B cell (primary cell): ENCODE data around the gene SALL4. TPM values are rescaled to one million over a fixed set of nuclear protein-coding genes. Genes with fewer than 3 reads are reported as not detected.

Experiments used
- ATAC-seq: fragments of 200-7000 bp; cut with Tn5 transposase; one replicate; pipeline ENCODE4 v1.10.0; 2021; ENCODE audit warnings: low read depth, mild to moderate bottlenecking, moderate number of reproducible peaks, moderate library complexity
- CTCF ChIA-PET: fragments of 350-600 bp; sonication (Branson Sonifier 250); formaldehyde crosslinking; loops from one replicate; lab custom pipeline; 2021; ENCODE audit warnings: antibody characterized with exemption, inconsistent platforms; lab: Charles Lee
- POLR2A ChIA-PET: fragments of 350-600 bp; sonication (Branson Sonifier 250); formaldehyde crosslinking; loops from one replicate; lab custom pipeline; 2021; ENCODE audit warnings: antibody characterized with exemption; lab: Charles Lee
- DNase-seq: peaks from one replicate; pipeline ENCODE4 v3.0.0; 2013
- H2AFZ ChIP-seq: 2 replicates; pipeline ENCODE4 v1.6.1; 2012; ENCODE audit warnings: mild to moderate bottlenecking, low read depth, low read length; ENCODE audit not compliant: insufficient read depth, poor library complexity, severe bottlenecking
- H3K27ac ChIP-seq, 2 donors: 1 replicate in 1 of 2; 2 replicates in 1 of 2; pipeline ENCODE4 v1.5.1; 2012 to 2013; ENCODE audit warnings: low read length in 2 of 2, mild to moderate bottlenecking in 2 of 2, moderate library complexity in 1 of 2
- H3K27me3 ChIP-seq, 4 experiments: fragments of 200-600 bp in 1 of 4; sonication (generic) in 1 of 4; replicated peaks in 1 of 4; 1 replicate in 2 of 4; 2 replicates in 2 of 4; pipeline versions ENCODE4 v1.6.1 to v1.7.0; 2013 to 2016; ENCODE audit warnings: low read length in 3 of 4, mild to moderate bottlenecking in 2 of 4, mixed read lengths in 1 of 4, moderate library complexity in 1 of 4; ENCODE audit not compliant: insufficient read depth in 4 of 4, control insufficient read depth in 3 of 4; ENCODE audit errors: control extremely low read depth in 1 of 4
- H3K36me3 ChIP-seq, 2 experiments: replicated peaks in 1 of 2; 1 replicate in 1 of 2; 2 replicates in 1 of 2; pipeline versions ENCODE4 v1.6.1 to v1.7.1; 2013; ENCODE audit warnings: low read length in 1 of 2; ENCODE audit not compliant: insufficient read depth in 2 of 2, control insufficient read depth in 1 of 2; ENCODE audit errors: control extremely low read depth in 1 of 2, extremely low read depth in 1 of 2
- H3K4me1 ChIP-seq, 2 donors: fragments of 200-600 bp in 1 of 2; sonication (generic) in 1 of 2; 1 replicate in 1 of 2; 2 replicates in 1 of 2; pipeline versions ENCODE4 v1.5.1 to v1.6.1; 2013 to 2017; ENCODE audit warnings: low read length in 2 of 2; ENCODE audit not compliant: control insufficient read depth in 2 of 2, insufficient read depth in 2 of 2
- H3K4me2 ChIP-seq: replicated peaks from 2 replicates; pipeline ENCODE3; 2012; ENCODE audit warnings: mild to moderate bottlenecking, low read depth, low read length; ENCODE audit not compliant: poor library complexity, severe bottlenecking
- H3K4me3 ChIP-seq, 5 experiments: fragments of 200-600 bp in 1 of 5; sonication (generic) in 1 of 5; 1 replicate in 3 of 5; 2 replicates in 2 of 5; pipeline versions ENCODE4 v1.5.1 to v1.7.0; 2011 to 2016; ENCODE audit warnings: low read length in 4 of 5, mild to moderate bottlenecking in 4 of 5, low read depth in 2 of 5, control low read depth in 1 of 5, moderate library complexity in 1 of 5; ENCODE audit not compliant: insufficient read depth in 1 of 5; ENCODE audit errors: control extremely low read depth in 1 of 5, extremely low read depth in 1 of 5
- H3K79me2 ChIP-seq: fragments of 200-600 bp; sonication (generic); one replicate; pipeline ENCODE4 v1.6.0; 2016; ENCODE audit warnings: low read length; ENCODE audit not compliant: control insufficient read depth, insufficient read depth
- H3K9ac ChIP-seq: fragments of 200-600 bp; sonication (generic); 2 replicates; pipeline ENCODE4 v1.6.1; 2017; ENCODE audit warnings: mild to moderate bottlenecking, low read length, moderate library complexity
- H3K9me3 ChIP-seq, 3 donors: one replicate each; pipeline versions ENCODE4 v1.6.1 to v1.7.1; 2013; ENCODE audit warnings: low read length in 2 of 3; ENCODE audit not compliant: control insufficient read depth in 2 of 3, insufficient read depth in 1 of 3; ENCODE audit errors: control extremely low read depth in 1 of 3
- H4K20me1 ChIP-seq: 2 replicates; pipeline ENCODE4 v1.6.0; 2012; ENCODE audit warnings: mild to moderate bottlenecking, low read length; ENCODE audit not compliant: insufficient read depth, control insufficient read depth, poor library complexity, severe bottlenecking
- H3K27ac Mint-ChIP-seq: one replicate; pipeline ENCODE4 v1.8.0; 2021; ENCODE audit warnings: mixed read lengths
- H3K27me3 Mint-ChIP-seq: one replicate; pipeline ENCODE4 v1.8.0; 2021; ENCODE audit warnings: mixed read lengths
- H3K4me1 Mint-ChIP-seq: one replicate; pipeline ENCODE4 v1.8.0; 2021; ENCODE audit warnings: mixed read lengths
- H3K4me3 Mint-ChIP-seq: one replicate; pipeline ENCODE4 v1.8.0; 2021; ENCODE audit warnings: mixed read lengths
- H3K9me3 Mint-ChIP-seq: one replicate; pipeline ENCODE4 v1.8.0; 2022; ENCODE audit warnings: mixed read lengths; ENCODE audit not compliant: insufficient read depth
- CTCF ChIP-seq: fragments of 200-600 bp; IDR thresholded peaks from one replicate; pipeline ENCODE4 v1.8.0; 2022; ENCODE audit warnings: antibody characterized with exemption, mild to moderate bottlenecking
- EZH2 ChIP-seq: IDR thresholded peaks from 2 replicates; pipeline ENCODE4 v1.6.1; 2012; ENCODE audit warnings: borderline replicate concordance, low read depth, mild to moderate bottlenecking, moderate library complexity, low read length; ENCODE audit not compliant: insufficient read depth, poor library complexity, severe bottlenecking
- WGBS: methylation state at CpG from one replicate; pipeline ENCODE4 v1.1.5; 2013; ENCODE audit warnings: missing lambda C conversion rate; ENCODE audit not compliant: insufficient coverage; 5-methylcytosine and 5-hydroxymethylcytosine counted together
- intact Hi-C: fragments of 100-400 bp; cut with micrococcal nuclease; formaldehyde crosslinking; loops from one replicate; pipeline ENCODE4 v1.10.0; 2022
- polyA plus RNA-seq: library from polyadenylated mRNA; depleted of rRNA; stranded (reverse); fragments of >200 nt; gene quantifications from 2 replicates; pipeline ENCODE4 v1.2.3, GENCODE V29; 2012
- total RNA-seq, 2 donors: library from RNA; stranded (reverse); fragments of 120-200 nt in 1 of 2; gene quantifications; 1 replicate in 1 of 2; 2 replicates in 1 of 2; pipeline versions ENCODE4 v1.2.3 to v1.2.4, GENCODE V29; 2013 to 2022

SALL4 gene
- total and polyA plus RNA-seq, 2 donors (not counting 1 experiment from before 2014, with no cell fraction given): 0.21 TPM; not detected in 1

DNA sequence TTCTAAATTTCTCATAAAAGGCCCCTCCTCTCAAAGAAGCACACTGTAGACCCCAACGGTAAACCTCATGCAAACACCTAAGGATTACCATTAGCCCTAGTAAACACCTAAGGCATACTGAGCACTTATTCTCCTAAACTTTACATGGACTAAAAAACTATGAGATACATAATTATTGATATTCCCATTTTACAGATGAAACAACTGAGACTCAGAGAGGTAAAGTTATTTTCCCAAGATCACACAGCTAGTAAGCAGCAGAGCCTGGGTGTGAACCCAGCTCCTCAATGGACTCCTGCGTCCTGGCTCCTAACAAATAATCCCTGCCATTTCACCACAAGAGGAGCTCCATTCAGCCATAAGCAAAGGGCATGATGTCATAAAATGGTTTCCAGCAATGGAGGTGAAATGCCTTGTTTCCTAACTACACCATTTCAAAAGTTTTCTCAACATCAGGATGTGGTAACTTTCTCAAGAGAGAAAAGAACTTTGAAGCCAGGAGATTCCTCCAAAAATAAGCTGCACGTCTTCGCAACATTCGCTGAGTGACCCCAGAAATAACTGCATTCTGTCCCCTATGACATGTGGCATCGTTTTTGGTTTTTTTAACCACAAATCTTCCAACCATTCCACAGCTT lies 38.2 kb downstream of the SALL4 start:
- Histone ChIP-seq H3K79me2 (no peaks in the 10 kb centered on the region), H4K20me1 (no peaks in the 10 kb centered on the region), H3K27me3 (peaks cover 0 to 21% (median 8%) of the 10 kb centered on the region in 4 experiments), H3K4me2 (no peak overlapping the region), H3K4me1 (peaks cover 6 to 7% of the 10 kb centered on the region in 2 donors), H3K9ac (no peak overlapping the region), H3K27ac (no peak overlapping the region), H3K36me3 (no peaks in the 10 kb centered on the region), H2AFZ (no peak overlapping the region), H3K9me3 (no peaks in the 10 kb centered on the region), H3K4me3 (no peak overlapping the region)
- ATAC-seq: no peak
- H3K4me3 Mint-ChIP-seq: no peak overlapping the region
- no peak overlapping the region for H3K27ac Mint-ChIP-seq
- peaks cover 9% of the 10 kb centered on the region for H3K4me1 Mint-ChIP-seq
- POLR2A ChIA-PET: interaction anchor here (0.6 kb wide), 1 partner anchor 230 kb away, joined by 3 read pairs; no protein-coding TSS in a partner anchor
- no peaks in the 10 kb centered on the region for H3K9me3 Mint-ChIP-seq
- CTCF ChIA-PET: no interaction called here
- TF ChIP-seq EZH2 (no peak), CTCF (no peak)
- peaks cover 28% of the 10 kb centered on the region for H3K27me3 Mint-ChIP-seq
- no peak for DNase-seq
- intact Hi-C loops: no loop called here
- no CpG with 5 or more reads among the region's 6 CpGs for WGBS

GRCh38 chr20:51760905-51761546 lies 41.3 kb downstream of the SALL4 start:
- H3K9me3 ChIP-seq: no peaks in the 10 kb centered on the region
- no peak for ATAC-seq
- no peak for DNase-seq
- H3K27ac Mint-ChIP-seq: no peak overlapping the region
- no peak overlapping the region for H3K4me2 ChIP-seq
- H3K36me3 ChIP-seq: no peaks in the 10 kb centered on the region
- intact Hi-C loops: no loop called here
- 86% methylated on average over 11 of the region's 14 CpGs for WGBS
- POLR2A ChIA-PET: no interaction called here
- no peak overlapping the region for H3K4me3 Mint-ChIP-seq
- H3K4me1 ChIP-seq: no peaks in the 10 kb centered on the region
- CTCF ChIA-PET: no interaction called here
- H3K4me1 Mint-ChIP-seq: no peaks in the 10 kb centered on the region
- no peaks in the 10 kb centered on the region for H4K20me1 ChIP-seq
- no peak overlapping the region for H3K4me3 ChIP-seq
- no peak overlapping the region for H2AFZ ChIP-seq
- H3K27me3 ChIP-seq: peaks cover 0 to under 1% (median 0%) of the 10 kb centered on the region in 4 experiments
- TF ChIP-seq CTCF (no peak), EZH2 (no peak)
- no peak overlapping the region for H3K27ac ChIP-seq
- no peak overlapping the region for H3K9ac ChIP-seq
- H3K27me3 Mint-ChIP-seq: peaks cover 11% of the 10 kb centered on the region
- H3K9me3 Mint-ChIP-seq: no peaks in the 10 kb centered on the region
- no peaks in the 10 kb centered on the region for H3K79me2 ChIP-seq
